HepG2 (cell line): ENCODE results near the gene PIK3CA. TPM values are rescaled to one million over a fixed set of nuclear protein-coding genes. Genes with fewer than 3 reads are reported as not detected.
"Not testable (repeated sequence)": the region's sequence is repeated elsewhere in the genome, so short reads cannot be mapped to it uniquely, and the experiment has no call there.

ENCODE experiments used
- ARID5B ChIP-seq: IDR thresholded peaks from 2 replicates; pipeline ENCODE4 v1.4.0; 2020; ENCODE audit warnings: mild to moderate bottlenecking, missing genetic modification reagents
- GFI1 ChIP-seq: sonication (generic); formaldehyde crosslinking; IDR thresholded peaks from 2 replicates; pipeline ENCODE4 v1.5.0; 2020; ENCODE audit warnings: missing genetic modification reagents, mild to moderate bottlenecking, borderline replicate concordance
- HOXA3 ChIP-seq: sonication (generic); formaldehyde crosslinking; IDR thresholded peaks from 2 replicates; pipeline ENCODE4 v1.5.0; 2020; ENCODE audit warnings: missing genetic modification reagents
- MTA1 ChIP-seq: sonication (generic); formaldehyde crosslinking; IDR thresholded peaks from 2 replicates; pipeline ENCODE4 v1.4.0; 2020; ENCODE audit warnings: missing genetic modification reagents, mild to moderate bottlenecking, borderline replicate concordance
- PRDM15 ChIP-seq: sonication (generic); formaldehyde crosslinking; IDR thresholded peaks from 2 replicates; pipeline ENCODE4 v1.4.0; 2020; ENCODE audit warnings: missing genetic modification reagents
- SOX6 ChIP-seq, 2 experiments: fragments of 450-650 bp in 1 of 2; sonication (generic) in 1 of 2; formaldehyde crosslinking in 1 of 2; IDR thresholded peaks; 2 replicates each; pipeline versions ENCODE4 v1.4.0 to v1.6.1; 2017 to 2020; ENCODE audit warnings: antibody characterized with exemption in 1 of 2, mild to moderate bottlenecking in 1 of 2, missing genetic modification reagents in 1 of 2
- polyA plus RNA-seq, 8 experiments: library from polyadenylated mRNA; depleted of rRNA in 3 of 8; stranded (reverse) in 7 of 8; unstranded in 1 of 8; fragments of >200 nt; fragmentation: Illumina TruSeq in 4 of 8; extraction: Trizol in 4 of 8; gene quantifications; 2 replicates each; pipeline versions ENCODE4 v1.2.1 to v1.2.3, GENCODE V29; 2011 to 2016; ENCODE audit warnings: low read depth in 4 of 8, missing spikeins in 1 of 8, mixed read lengths in 1 of 8; ENCODE audit not compliant: insufficient read depth in 1 of 8
- total RNA-seq, 5 experiments: library from RNA; depleted of rRNA; stranded (reverse); fragments of >200 nt; fragmentation: Illumina TruSeq; extraction: Trizol; gene quantifications; 2 replicates each; pipeline ENCODE4 v1.2.3, GENCODE V29; 2016; ENCODE audit warnings: low read depth in 1 of 5
- TF ChIP-seq, protein P1 (sequence below): sonication (generic); formaldehyde crosslinking; IDR thresholded peaks from 2 replicates; pipeline ENCODE4 v1.5.0; 2020; ENCODE audit warnings: mild to moderate bottlenecking, missing genetic modification reagents, borderline replicate concordance
- TF ChIP-seq, protein P2 (sequence below): sonication (generic); formaldehyde crosslinking; IDR thresholded peaks from 2 replicates; pipeline ENCODE4 v1.4.0; 2020; ENCODE audit warnings: missing genetic modification reagents

Gene PIK3CA
- total and polyA plus RNA-seq, 2 of the 13 experiments (the other 11 are each of a cell fraction or from before 2014, with no cell fraction given), result 5.7 to 11.4 TPM

DNA sequence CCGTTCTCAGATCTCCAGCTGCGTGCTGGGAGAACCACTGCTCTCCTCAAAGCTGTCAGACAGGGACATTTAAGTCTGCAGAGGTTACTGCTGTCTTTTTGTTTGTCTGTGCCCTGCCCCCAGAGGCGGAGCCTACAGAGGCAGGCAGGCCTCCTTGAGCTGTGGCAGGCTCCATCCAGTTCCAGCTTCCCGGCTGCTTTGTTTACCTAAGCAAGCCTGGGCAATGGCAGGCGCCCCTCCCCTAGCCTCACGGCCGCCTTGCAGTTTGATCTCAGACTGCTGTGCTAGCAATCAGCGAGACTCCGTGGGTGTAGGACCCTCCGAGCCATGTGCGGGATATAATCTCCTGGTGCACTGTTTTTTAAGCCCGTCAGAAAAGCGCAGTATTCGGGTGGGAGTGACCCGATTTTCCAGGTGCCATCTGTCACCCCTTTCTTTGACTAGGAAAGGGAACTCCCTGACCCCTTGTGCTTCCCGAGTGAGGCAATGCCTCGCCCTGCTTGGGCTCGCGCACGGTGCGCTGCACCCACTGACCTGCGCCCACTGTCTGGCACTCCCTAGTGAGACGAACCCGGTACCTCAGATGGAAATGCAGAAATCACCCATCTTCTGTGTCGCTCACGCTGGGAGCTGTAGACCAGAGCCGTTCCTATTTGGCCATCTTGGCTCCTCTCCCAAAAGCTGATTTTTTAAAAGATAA is 15.8 kb upstream of the PIK3CA start (continued):
- TF ChIP-seq ARID5B (CRISPR knock-in tag) (peak; percentile 67; the same call in 1 of the 2 replicates), MTA1 (CRISPR knock-in tag) (peak; percentile 65; the same call in 1 of the 2 replicates), HOXA3 (CRISPR knock-in tag) (peak; percentile 26; the same call in 1 of the 2 replicates), SOX6 (CRISPR knock-in tag; IDR thresholded peaks at IDR 0.05) (0 out of 2 replicates have a peak, but pooled peaks have one; percentile 12), PRDM15 (CRISPR knock-in tag) (0 out of 2 replicates have a peak, but pooled peaks have one; percentile 19), GFI1 (0 out of 2 replicates have a peak, but pooled peaks have one; percentile 8)
- TF ChIP-seq, protein P1, sequence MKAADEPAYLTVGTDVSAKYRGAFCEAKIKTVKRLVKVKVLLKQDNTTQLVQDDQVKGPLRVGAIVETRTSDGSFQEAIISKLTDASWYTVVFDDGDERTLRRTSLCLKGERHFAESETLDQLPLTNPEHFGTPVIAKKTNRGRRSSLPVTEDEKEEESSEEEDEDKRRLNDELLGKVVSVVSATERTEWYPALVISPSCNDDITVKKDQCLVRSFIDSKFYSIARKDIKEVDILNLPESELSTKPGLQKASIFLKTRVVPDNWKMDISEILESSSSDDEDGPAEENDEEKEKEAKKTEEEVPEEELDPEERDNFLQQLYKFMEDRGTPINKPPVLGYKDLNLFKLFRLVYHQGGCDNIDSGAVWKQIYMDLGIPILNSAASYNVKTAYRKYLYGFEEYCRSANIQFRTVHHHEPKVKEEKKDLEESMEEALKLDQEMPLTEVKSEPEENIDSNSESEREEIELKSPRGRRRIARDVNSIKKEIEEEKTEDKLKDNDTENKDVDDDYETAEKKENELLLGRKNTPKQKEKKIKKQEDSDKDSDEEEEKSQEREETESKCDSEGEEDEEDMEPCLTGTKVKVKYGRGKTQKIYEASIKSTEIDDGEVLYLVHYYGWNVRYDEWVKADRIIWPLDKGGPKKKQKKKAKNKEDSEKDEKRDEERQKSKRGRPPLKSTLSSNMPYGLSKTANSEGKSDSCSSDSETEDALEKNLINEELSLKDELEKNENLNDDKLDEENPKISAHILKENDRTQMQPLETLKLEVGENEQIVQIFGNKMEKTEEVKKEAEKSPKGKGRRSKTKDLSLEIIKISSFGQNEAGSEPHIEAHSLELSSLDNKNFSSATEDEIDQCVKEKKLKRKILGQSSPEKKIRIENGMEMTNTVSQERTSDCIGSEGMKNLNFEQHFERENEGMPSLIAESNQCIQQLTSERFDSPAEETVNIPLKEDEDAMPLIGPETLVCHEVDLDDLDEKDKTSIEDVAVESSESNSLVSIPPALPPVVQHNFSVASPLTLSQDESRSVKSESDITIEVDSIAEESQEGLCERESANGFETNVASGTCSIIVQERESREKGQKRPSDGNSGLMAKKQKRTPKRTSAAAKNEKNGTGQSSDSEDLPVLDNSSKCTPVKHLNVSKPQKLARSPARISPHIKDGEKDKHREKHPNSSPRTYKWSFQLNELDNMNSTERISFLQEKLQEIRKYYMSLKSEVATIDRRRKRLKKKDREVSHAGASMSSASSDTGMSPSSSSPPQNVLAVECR (CRISPR knock-in tag), result peak; percentile 28; the same call in 1 of the 2 replicates
- TF ChIP-seq, protein P2, sequence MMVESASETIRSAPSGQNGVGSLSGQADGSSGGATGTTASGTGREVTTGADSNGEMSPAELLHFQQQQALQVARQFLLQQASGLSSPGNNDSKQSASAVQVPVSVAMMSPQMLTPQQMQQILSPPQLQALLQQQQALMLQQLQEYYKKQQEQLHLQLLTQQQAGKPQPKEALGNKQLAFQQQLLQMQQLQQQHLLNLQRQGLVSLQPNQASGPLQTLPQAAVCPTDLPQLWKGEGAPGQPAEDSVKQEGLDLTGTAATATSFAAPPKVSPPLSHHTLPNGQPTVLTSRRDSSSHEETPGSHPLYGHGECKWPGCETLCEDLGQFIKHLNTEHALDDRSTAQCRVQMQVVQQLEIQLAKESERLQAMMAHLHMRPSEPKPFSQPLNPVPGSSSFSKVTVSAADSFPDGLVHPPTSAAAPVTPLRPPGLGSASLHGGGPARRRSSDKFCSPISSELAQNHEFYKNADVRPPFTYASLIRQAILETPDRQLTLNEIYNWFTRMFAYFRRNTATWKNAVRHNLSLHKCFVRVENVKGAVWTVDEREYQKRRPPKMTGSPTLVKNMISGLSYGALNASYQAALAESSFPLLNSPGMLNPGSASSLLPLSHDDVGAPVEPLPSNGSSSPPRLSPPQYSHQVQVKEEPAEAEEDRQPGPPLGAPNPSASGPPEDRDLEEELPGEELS (CRISPR knock-in tag), result 0 out of 2 replicates have a peak, but pooled peaks have one; percentile 15
- TF ChIP-seq SOX6 (IDR thresholded peaks at IDR 0.05), result not testable (repeated sequence)
